ENCODE data around the gene SEMA4D. TPM values are rescaled to one million over a fixed set of nuclear protein-coding genes. Genes with fewer than 3 reads are reported as not detected.

Gene SEMA4D
- total and polyA plus RNA-seq, 2 donors from 2014 or later: 18.9 to 147 TPM

GRCh38 chr9:89366711-89367110 lies 131.2 kb downstream of the SEMA4D start:
- Histone ChIP-seq H3K36me3 (ENCODE audit: control insufficient read depth in 2 of 3, insufficient read depth in 3 of 3, low read length in 3 of 3) (peaks cover 0 to 9% (median 6%) of the 10 kb centered on the region in 3 donors), H3K4me3 (ENCODE audit: low read length in 3 of 3) (no peak overlapping the region), H3K9ac (ENCODE audit: low read length in 3 of 3) (no peak overlapping the region), H3K27ac (ENCODE audit: low read depth in 2 of 2, low read length in 2 of 2) (no peak overlapping the region), H3K9me3 (ENCODE audit: control insufficient read depth in 2 of 3, insufficient read depth in 1 of 3, low read length in 3 of 3) (no peaks in the 10 kb centered on the region), H3K27me3 (ENCODE audit: control insufficient read depth, insufficient read depth, low read length) (no peaks in the 10 kb centered on the region), H3K4me1 (ENCODE audit: control insufficient read depth in 2 of 3, insufficient read depth in 2 of 3, low read depth in 1 of 3, low read length in 3 of 3) (no peaks in the 10 kb centered on the region)
- FAIRE-seq (no peak), DNase-seq (no peak)
- no peak for TF ChIP-seq CTCF (IDR thresholded peaks at IDR 0.05; ENCODE audit: borderline replicate concordance, extremely low read depth, insufficient read depth)
- intact Hi-C loops (cut with DNase I): no loop called here

GRCh38 chr9:89365532-89365912 lies 132.4 kb downstream of the SEMA4D start:
- TF ChIP-seq CTCF (IDR thresholded peaks at IDR 0.05; ENCODE audit: borderline replicate concordance, extremely low read depth, insufficient read depth): no peak
- no peak overlapping the region for H3K27ac ChIP-seq (ENCODE audit: low read depth in 2 of 2, low read length in 2 of 2)
- no peak for FAIRE-seq
- no peaks in the 10 kb centered on the region for H3K4me1 ChIP-seq (ENCODE audit: control insufficient read depth in 2 of 3, insufficient read depth in 2 of 3, low read depth in 1 of 3, low read length in 3 of 3)
- peaks cover 0 to 21% (median 15%) of the 10 kb centered on the region in 3 donors for H3K36me3 ChIP-seq (ENCODE audit: control insufficient read depth in 2 of 3, insufficient read depth in 3 of 3, low read length in 3 of 3)
- H3K9me3 ChIP-seq (ENCODE audit: control insufficient read depth in 2 of 3, insufficient read depth in 1 of 3, low read length in 3 of 3): no peaks in the 10 kb centered on the region
- no peak overlapping the region for H3K9ac ChIP-seq (ENCODE audit: low read length in 3 of 3)
- no peaks in the 10 kb centered on the region for H3K27me3 ChIP-seq (ENCODE audit: control insufficient read depth, insufficient read depth, low read length)
- no peak overlapping the region for H3K4me3 ChIP-seq (ENCODE audit: low read length in 3 of 3)
- peak in 1 of 5 donors; percentile 18 for DNase-seq
- intact Hi-C loops (cut with DNase I): no loop called here

GRCh38 chr9:89364666-89365531 lies 133.0 kb downstream of the SEMA4D start:
- no peak overlapping the region for H3K4me3 ChIP-seq (ENCODE audit: low read length in 3 of 3)
- intact Hi-C loops (cut with DNase I): no loop called here
- no peak overlapping the region for H3K27ac ChIP-seq (ENCODE audit: low read depth in 2 of 2, low read length in 2 of 2)
- no peaks in the 10 kb centered on the region for H3K9me3 ChIP-seq (ENCODE audit: control insufficient read depth in 2 of 3, insufficient read depth in 1 of 3, low read length in 3 of 3)
- TF ChIP-seq CTCF (IDR thresholded peaks at IDR 0.05; ENCODE audit: borderline replicate concordance, extremely low read depth, insufficient read depth): no peak
- peaks cover 0 to 22% (median 17%) of the 10 kb centered on the region in 3 donors for H3K36me3 ChIP-seq (ENCODE audit: control insufficient read depth in 2 of 3, insufficient read depth in 3 of 3, low read length in 3 of 3)
- DNase-seq: peak in 1 of 5 donors; percentile 80
- H3K9ac ChIP-seq (ENCODE audit: low read length in 3 of 3): no peak overlapping the region
- no peak for FAIRE-seq
- H3K27me3 ChIP-seq (ENCODE audit: control insufficient read depth, insufficient read depth, low read length): no peaks in the 10 kb centered on the region
- H3K4me1 ChIP-seq (ENCODE audit: control insufficient read depth in 2 of 3, insufficient read depth in 2 of 3, low read depth in 1 of 3, low read length in 3 of 3): no peaks in the 10 kb centered on the region

All from kidney (tissue), 14 donors.